Measurements from ENCODE around the gene SGIP1. TPM values are rescaled to one million over a fixed set of nuclear protein-coding genes. Genes with fewer than 3 reads are reported as not detected.

Gene SGIP1
- polyA plus RNA-seq, 3 donors, result not detected

DNA sequence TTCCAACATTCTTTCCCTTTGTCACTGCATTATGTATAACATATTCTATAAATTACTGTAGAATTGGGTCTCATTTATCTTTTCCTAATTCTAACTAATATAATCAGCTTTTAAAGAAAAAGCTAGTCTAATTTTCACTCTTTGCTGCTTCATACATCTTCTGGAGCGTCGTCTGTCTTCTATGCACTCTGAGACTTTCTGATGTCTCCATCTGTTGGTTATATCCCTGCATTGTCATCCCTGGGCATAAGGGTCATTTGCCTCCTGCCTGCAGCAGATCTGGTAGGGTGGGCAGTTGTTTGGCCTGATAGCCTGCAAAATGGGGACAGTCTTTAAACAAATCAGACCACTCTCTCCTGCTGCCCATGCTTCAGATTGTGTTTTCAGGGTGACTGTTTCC lies 177.5 kb downstream of the SGIP1 start:
- intact Hi-C loops (cut with micrococcal nuclease), result no loop called here
- no peaks in the 10 kb centered on the region for H3K9me3 ChIP-seq (replicated peaks in 1 of 2; ENCODE audit: control insufficient read depth in 1 of 2, insufficient read depth in 1 of 2, low read length in 2 of 2)
- H3K27ac Mint-ChIP-seq, result no peak overlapping the region
- H3K9ac ChIP-seq (ENCODE audit: insufficient read depth, low read length, poor library complexity, severe bottlenecking), result no peak overlapping the region
- no peaks in the 10 kb centered on the region for H3K36me3 ChIP-seq (replicated peaks in 1 of 2; ENCODE audit: control insufficient read depth in 1 of 2, insufficient read depth in 2 of 2, low read length in 2 of 2)
- H4K20me1 ChIP-seq (ENCODE audit: insufficient read depth, low read length), result no peaks in the 10 kb centered on the region
- H3K4me1 ChIP-seq (ENCODE audit: control insufficient read depth in 1 of 2, insufficient read depth in 2 of 2, low read length in 2 of 2), result no peaks in the 10 kb centered on the region
- H3K79me2 ChIP-seq (ENCODE audit: insufficient read depth, low read length), result no peaks in the 10 kb centered on the region
- no peaks in the 10 kb centered on the region for H3K4me1 Mint-ChIP-seq
- no peak overlapping the region for H3K4me3 Mint-ChIP-seq
- H3K27me3 ChIP-seq (ENCODE audit: control insufficient read depth in 2 of 2, insufficient read depth in 2 of 2, low read length in 2 of 2), result no peaks in the 10 kb centered on the region
- no CpG with 5 or more reads among the region's 2 CpGs for WGBS (ENCODE audit: insufficient coverage)
- TF ChIP-seq, protein P1, sequence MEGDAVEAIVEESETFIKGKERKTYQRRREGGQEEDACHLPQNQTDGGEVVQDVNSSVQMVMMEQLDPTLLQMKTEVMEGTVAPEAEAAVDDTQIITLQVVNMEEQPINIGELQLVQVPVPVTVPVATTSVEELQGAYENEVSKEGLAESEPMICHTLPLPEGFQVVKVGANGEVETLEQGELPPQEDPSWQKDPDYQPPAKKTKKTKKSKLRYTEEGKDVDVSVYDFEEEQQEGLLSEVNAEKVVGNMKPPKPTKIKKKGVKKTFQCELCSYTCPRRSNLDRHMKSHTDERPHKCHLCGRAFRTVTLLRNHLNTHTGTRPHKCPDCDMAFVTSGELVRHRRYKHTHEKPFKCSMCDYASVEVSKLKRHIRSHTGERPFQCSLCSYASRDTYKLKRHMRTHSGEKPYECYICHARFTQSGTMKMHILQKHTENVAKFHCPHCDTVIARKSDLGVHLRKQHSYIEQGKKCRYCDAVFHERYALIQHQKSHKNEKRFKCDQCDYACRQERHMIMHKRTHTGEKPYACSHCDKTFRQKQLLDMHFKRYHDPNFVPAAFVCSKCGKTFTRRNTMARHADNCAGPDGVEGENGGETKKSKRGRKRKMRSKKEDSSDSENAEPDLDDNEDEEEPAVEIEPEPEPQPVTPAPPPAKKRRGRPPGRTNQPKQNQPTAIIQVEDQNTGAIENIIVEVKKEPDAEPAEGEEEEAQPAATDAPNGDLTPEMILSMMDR (IDR thresholded peaks at IDR 0.05), result no peak
- H3K27ac ChIP-seq (ENCODE audit: low read depth in 1 of 2, low read length in 2 of 2), result no peak overlapping the region
- H3K9me3 Mint-ChIP-seq, result no peaks in the 10 kb centered on the region
- no peak overlapping the region for H3K4me2 ChIP-seq (replicated peaks; ENCODE audit: extremely low read depth, low read length, poor library complexity, severe bottlenecking)
- no peaks in the 10 kb centered on the region for H3K36me3 Mint-ChIP-seq
- no peak for DNase-seq
- H3K27me3 Mint-ChIP-seq (ENCODE audit: low read depth in 3 of 3), result no peaks in the 10 kb centered on the region
- H3K4me3 ChIP-seq (replicated peaks in 1 of 3; ENCODE audit: low read depth in 2 of 3, low read length in 3 of 3), result no peak overlapping the region
- no peak overlapping the region for H2AFZ ChIP-seq (ENCODE audit: insufficient read depth, low read depth, low read length, poor library complexity, severe bottlenecking)

DNA sequence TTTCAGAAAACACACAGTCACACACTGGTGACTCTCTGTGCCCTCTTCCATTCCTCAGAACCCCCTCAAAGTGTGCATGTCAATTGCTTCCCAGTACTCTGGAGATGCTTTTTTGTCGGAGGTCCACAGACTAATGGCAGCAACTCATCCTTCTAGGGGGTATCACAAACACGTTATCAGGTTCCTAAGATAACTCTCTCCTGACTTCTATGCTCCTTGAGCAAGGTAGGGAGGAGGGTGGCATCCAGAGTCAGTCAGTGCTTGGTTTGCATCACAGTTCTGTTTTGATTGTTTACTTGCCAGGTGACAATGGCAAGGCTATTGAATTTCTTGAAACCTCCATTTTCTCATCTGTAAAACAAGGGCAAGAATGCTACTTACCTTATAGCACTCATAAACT lies 178.9 kb downstream of the SGIP1 start:
- DNase-seq, result no peak
- Histone ChIP-seq H2AFZ (ENCODE audit: insufficient read depth, low read depth, low read length, poor library complexity, severe bottlenecking) (no peak overlapping the region), H3K4me2 (replicated peaks; ENCODE audit: extremely low read depth, low read length, poor library complexity, severe bottlenecking) (no peak overlapping the region), H3K27me3 (ENCODE audit: control insufficient read depth in 2 of 2, insufficient read depth in 2 of 2, low read length in 2 of 2) (no peaks in the 10 kb centered on the region), H3K4me3 (replicated peaks in 1 of 3; ENCODE audit: low read depth in 2 of 3, low read length in 3 of 3) (no peak overlapping the region), H3K36me3 (replicated peaks in 1 of 2; ENCODE audit: control insufficient read depth in 1 of 2, insufficient read depth in 2 of 2, low read length in 2 of 2) (no peaks in the 10 kb centered on the region), H4K20me1 (ENCODE audit: insufficient read depth, low read length) (no peaks in the 10 kb centered on the region), H3K4me1 (ENCODE audit: control insufficient read depth in 1 of 2, insufficient read depth in 2 of 2, low read length in 2 of 2) (no peaks in the 10 kb centered on the region), H3K27ac (ENCODE audit: low read depth in 1 of 2, low read length in 2 of 2) (no peak overlapping the region), H3K79me2 (ENCODE audit: insufficient read depth, low read length) (no peaks in the 10 kb centered on the region), H3K9me3 (replicated peaks in 1 of 2; ENCODE audit: control insufficient read depth in 1 of 2, insufficient read depth in 1 of 2, low read length in 2 of 2) (no peaks in the 10 kb centered on the region), H3K9ac (ENCODE audit: insufficient read depth, low read length, poor library complexity, severe bottlenecking) (no peak overlapping the region)
- Mint-ChIP-seq H3K4me1 (no peaks in the 10 kb centered on the region), H3K9me3 (no peaks in the 10 kb centered on the region), H3K36me3 (no peaks in the 10 kb centered on the region), H3K27ac (no peak overlapping the region), H3K27me3 (ENCODE audit: low read depth in 3 of 3) (no peaks in the 10 kb centered on the region), H3K4me3 (no peak overlapping the region)
- TF ChIP-seq, protein P1 (IDR thresholded peaks at IDR 0.05), result no peak
- 86% methylated on average over 1 of the region's 2 CpGs for WGBS (ENCODE audit: insufficient coverage)
- intact Hi-C loops (cut with micrococcal nuclease), result no loop called here

Data from CD14-positive monocyte (primary cell).